UCSD-AML1 (cell line): ENCODE results near the gene FNBP1.

ENCODE experiments used
- DNase-seq: peaks from one replicate; lab custom pipeline; 2025; ENCODE audit not compliant: unreplicated experiment; lab: John Stamatoyannopoulos, UW

FNBP1 gene

GRCh38 chr9:129932303-129933151, 110.5 kb downstream of the FNBP1 start:
- DNase-seq = no peak

GRCh38 chr9:129930743-129931142, 112.2 kb downstream of the FNBP1 start:
- no peak for DNase-seq

- no peak for DNase-seq
These were observed 113.4 kb downstream of the FNBP1 start for GRCh38 chr9:129929496-129930125.

- no peak for DNase-seq
These were observed 119.4 kb downstream of the FNBP1 start for GRCh38 chr9:129923589-129923988.

- no peak for DNase-seq
These were observed 121.1 kb downstream of the FNBP1 start for GRCh38 chr9:129921905-129922304.

GRCh38 chr9:129919841-129920240, 123.1 kb downstream of the FNBP1 start:
- DNase-seq = no peak

GRCh38 chr9:129919277-129919676, 123.7 kb downstream of the FNBP1 start:
- DNase-seq = no peak

- DNase-seq = no peak
These were observed 124.6 kb downstream of the FNBP1 start for GRCh38 chr9:129918296-129918950.

GRCh38 chr9:129916707-129917106, 126.3 kb downstream of the FNBP1 start:
- DNase-seq = no peak

GRCh38 chr9:129914051-129914450, 128.9 kb downstream of the FNBP1 start:
- no peak for DNase-seq

GRCh38 chr9:129910628-129911567, 132.1 kb downstream of the FNBP1 start:
- DNase-seq = peak; percentile 23

- DNase-seq = no peak
These were observed 133.1 kb downstream of the FNBP1 start for GRCh38 chr9:129909851-129910250.

GRCh38 chr9:129908906-129909305, 134.1 kb downstream of the FNBP1 start:
- DNase-seq = no peak

- no peak for DNase-seq
These were observed 135.8 kb downstream of the FNBP1 start for GRCh38 chr9:129907201-129907600.

- no peak for DNase-seq
These were observed 136.7 kb downstream of the FNBP1 start for GRCh38 chr9:129906298-129906697.

GRCh38 chr9:129904734-129905133, 138.3 kb downstream of the FNBP1 start:
- no peak for DNase-seq

GRCh38 chr9:129902740-129903134, 140.3 kb downstream of the FNBP1 start:
- no peak for DNase-seq

GRCh38 chr9:129901993-129902739, 140.8 kb downstream of the FNBP1 start:
- no peak for DNase-seq

GRCh38 chr9:129900263-129901027, 142.5 kb downstream of the FNBP1 start:
- DNase-seq = no peak
